ENCODE measurements around the gene DBX1.

DNA sequence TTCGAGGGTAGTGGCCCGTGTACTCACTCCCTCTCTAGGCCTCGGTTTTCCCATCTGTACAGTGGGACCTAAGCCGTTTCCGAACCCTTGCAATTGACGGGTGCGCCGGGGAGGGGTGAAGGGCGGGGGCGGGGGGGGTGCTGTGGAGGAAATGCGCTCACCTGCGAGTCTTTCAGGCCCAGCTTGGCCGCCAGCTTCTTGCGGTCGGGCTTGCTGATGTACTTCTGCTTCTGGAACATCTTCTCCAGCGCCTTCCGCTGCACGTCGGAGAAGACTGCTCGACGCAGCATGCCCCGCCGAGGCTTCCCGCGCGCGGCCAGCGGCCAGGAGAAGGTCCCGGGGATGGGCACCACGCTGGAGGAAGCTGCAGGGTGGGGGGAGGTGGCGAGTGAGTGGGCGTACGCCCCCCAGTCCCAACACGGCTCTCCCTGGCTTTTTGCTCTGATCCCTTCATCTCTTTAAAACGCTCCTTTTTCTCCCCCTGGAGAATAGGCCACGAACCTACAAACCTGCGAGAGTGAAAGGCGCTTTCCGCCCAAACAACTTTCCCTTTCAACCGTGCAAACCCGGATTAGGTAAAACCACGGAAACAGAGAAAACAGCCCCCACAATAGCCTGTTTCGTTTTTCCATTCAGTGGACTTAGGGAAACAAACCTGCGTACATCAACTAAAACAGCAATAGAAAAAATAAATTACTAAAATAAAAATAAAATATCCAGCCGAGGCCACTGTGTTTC, 3.2 kb downstream of the DBX1 start:
- TF ChIP-seq, protein P1, sequence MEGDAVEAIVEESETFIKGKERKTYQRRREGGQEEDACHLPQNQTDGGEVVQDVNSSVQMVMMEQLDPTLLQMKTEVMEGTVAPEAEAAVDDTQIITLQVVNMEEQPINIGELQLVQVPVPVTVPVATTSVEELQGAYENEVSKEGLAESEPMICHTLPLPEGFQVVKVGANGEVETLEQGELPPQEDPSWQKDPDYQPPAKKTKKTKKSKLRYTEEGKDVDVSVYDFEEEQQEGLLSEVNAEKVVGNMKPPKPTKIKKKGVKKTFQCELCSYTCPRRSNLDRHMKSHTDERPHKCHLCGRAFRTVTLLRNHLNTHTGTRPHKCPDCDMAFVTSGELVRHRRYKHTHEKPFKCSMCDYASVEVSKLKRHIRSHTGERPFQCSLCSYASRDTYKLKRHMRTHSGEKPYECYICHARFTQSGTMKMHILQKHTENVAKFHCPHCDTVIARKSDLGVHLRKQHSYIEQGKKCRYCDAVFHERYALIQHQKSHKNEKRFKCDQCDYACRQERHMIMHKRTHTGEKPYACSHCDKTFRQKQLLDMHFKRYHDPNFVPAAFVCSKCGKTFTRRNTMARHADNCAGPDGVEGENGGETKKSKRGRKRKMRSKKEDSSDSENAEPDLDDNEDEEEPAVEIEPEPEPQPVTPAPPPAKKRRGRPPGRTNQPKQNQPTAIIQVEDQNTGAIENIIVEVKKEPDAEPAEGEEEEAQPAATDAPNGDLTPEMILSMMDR (conservative IDR thresholded peaks at IDR 0.05; ENCODE audit: low read length), result no peak
- TF ChIP-seq EZH2phosphoT487 (IDR thresholded peaks at IDR 0.05; ENCODE audit: borderline replicate concordance, low read depth, low read length), result no peak
